COLO668 (cell line): ENCODE data around the gene TRMT6.
A peak's percentile ranks its signal among the peaks of the same experiment; 100 is the strongest.

ENCODE experiments used
- DNase-seq: peaks from one replicate; lab custom pipeline; 2025; ENCODE audit not compliant: unreplicated experiment; lab: John Stamatoyannopoulos, UW

The TRMT6 gene, protein sequence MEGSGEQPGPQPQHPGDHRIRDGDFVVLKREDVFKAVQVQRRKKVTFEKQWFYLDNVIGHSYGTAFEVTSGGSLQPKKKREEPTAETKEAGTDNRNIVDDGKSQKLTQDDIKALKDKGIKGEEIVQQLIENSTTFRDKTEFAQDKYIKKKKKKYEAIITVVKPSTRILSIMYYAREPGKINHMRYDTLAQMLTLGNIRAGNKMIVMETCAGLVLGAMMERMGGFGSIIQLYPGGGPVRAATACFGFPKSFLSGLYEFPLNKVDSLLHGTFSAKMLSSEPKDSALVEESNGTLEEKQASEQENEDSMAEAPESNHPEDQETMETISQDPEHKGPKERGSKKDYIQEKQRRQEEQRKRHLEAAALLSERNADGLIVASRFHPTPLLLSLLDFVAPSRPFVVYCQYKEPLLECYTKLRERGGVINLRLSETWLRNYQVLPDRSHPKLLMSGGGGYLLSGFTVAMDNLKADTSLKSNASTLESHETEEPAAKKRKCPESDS

DNA sequence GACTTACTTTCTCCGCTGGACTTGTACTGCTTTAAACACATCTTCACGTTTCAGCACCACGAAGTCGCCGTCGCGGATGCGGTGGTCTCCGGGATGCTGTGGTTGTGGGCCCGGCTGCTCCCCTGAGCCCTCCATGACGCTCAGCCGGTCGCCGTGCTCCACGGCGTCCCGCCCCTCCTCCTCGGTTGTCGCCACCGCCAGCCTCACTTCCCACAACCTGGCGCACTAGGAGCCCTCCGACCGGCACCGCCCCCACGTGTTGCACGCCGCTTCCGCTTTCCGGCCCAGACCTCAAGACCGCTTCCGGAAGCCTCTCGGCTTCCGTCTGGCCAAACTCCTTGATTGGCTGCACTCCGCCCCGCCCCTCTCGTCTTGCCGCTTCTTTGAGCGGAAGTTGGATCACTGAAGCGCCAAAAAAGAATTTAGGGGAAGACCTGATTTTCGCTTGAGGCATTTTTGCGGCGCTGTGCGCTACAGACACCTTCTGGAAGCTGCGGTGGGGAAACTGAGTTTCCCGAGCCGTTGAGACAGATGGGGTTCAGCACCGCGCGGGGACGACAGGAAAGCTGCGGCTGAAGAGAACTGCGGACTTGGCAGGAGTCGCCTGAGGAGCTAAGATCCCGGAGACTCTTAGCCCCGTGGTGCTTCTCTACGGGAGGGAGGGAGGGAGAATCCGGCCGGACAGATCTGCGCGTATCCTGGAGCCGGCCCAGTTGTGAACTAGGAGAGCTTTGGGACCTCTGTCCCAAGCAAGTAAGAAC lies at the start of gene TRMT6, which contains the start of gene MCM8:
TRMT6 (minus strand) TSS at position 263 of the 761 bp plus-strand sequence; CDS start at position 135, 128 bp downstream.
MCM8 (plus strand) TSS at position 382 of the 761 bp plus-strand sequence. CDS start 1,364 bp downstream, outside the sequence.
- peak; percentile 99 for DNase-seq

DNA sequence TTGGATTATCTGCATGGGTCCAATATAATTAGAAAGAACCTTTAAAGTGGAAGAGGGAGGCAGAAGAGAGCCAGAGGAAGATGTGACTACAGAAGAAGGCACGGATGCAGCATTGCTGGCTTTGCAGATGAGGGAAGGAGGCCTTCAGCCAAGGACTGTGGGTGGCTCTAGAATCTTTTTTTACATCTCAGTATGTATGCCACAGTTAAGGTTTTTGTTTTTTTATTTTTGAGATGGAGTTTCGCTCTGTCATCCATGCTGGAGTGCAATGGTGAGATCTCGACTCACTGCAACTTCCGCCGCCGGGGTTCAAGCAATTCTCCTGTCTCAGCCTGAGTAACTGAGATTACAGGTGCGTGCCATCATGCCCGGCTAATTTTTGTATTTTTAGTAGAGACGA lies 49.5 kb upstream of the TRMT6 start:
- DNase-seq = no peak

DNA sequence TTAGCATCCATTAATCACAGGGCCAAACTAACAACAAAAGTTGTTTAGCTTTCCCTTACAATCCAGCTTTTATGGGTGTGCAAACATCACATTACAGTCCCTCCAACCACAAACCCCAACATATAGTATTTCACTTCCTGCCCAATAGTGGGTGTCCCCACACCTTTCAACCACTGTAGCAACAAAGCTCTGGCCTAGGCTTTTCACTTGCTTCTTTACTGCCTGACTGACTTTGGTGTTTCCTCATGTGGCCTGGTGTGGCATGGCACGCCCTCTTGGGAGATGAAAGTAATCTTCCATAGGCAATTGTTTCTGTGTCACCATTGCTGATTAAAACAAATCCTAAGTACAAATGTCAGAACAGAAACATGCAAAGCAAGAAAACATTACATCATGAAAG lies 46.4 kb upstream of the TRMT6 start:
- DNase-seq = peak; percentile 61

DNA sequence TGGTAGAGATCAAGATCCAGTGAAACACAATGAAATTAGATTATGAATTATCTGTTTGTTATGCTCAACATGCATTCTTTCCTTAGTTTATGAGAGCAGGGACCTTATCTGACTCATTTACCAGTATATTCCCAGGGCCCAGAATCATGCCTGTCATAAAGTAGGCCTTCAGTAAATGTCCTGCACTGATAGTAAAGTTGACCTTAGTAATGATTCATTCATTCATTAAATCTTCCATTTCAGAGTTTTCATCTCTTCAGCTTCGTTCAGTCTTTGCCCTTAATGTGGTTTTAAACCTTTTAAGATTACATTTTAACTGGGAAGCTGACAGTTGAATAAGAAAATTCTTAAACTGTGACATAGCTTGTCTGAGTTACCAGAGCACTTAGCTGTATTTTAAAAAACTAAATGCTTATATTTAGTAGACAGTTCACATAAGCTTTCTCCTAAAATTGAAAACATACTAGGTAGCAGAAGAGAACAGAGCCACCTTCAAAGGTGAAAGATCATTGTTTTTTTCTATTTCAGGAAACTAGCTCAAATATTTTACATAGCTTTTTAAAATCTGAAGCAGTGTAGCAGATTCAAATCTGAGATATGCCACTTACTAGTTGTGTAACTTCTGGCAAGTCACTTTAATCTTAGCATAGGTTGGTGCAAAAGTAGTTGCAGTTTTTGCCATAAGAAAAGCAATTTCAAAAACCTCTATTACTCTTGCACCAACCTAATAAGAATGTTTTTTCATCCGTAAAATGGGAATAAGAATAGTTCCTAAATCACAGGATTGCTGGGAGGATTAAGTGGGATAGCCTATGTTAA lies 41.5 kb upstream of the TRMT6 start:
- no peak for DNase-seq

DNA sequence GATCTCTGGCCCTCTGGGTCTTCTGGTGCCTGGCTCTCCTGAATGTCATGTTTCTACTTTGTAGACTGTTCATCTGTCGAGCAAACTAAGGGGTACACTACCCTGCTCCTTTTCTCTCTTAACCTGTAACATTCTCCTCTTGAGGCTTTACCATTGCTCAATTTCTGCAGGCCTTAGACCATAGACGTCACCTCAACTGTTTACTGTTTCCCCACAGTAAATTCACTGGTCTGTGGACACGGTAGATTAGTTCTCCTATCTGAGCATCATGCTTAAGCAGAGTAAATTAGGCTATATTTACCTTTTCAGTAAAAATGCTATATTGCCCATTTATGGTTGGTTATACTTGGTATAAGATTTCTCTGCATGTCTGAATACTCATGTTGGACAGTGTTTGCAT lies 40.6 kb upstream of the TRMT6 start:
- no peak for DNase-seq

DNA sequence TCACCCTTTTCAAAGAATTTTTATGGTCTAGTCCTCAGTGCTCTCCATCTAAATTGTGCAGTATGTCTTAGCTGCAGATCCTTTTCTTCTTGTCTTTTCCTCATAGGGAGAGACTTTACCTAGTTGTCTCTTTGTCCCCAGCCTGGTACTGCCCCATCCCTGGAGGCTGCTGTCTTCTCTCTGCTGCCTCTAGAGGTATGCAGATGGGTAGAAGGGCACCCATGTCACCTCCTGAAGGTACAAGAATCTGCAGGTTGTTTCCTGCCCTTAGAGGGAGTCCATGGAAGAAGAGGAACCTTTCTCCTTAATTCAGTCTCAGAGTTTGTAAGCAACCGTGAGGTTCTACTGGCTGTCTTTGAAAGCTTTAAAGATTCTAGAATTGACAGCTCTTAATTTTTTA lies 39.2 kb upstream of the TRMT6 start:
- no peak for DNase-seq

DNA sequence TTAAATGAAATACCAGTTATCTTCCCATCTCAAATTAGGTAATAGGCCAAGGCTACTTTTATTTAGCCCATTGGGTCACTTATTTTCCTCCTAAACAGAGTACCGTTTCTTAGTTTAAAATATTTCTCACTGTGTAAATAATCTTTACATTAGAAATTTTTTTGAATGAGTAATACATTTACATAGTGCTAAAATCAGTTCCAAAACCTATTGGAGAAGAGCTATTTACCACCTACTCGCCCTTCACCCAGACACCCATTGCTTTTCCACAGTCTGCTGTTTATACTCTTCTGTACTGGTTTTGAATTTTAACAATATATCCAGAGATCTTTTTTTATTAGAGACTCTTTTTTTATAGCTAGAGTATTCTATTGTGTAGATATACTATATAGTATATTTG lies 37.0 kb upstream of the TRMT6 start:
- DNase-seq = no peak

DNA sequence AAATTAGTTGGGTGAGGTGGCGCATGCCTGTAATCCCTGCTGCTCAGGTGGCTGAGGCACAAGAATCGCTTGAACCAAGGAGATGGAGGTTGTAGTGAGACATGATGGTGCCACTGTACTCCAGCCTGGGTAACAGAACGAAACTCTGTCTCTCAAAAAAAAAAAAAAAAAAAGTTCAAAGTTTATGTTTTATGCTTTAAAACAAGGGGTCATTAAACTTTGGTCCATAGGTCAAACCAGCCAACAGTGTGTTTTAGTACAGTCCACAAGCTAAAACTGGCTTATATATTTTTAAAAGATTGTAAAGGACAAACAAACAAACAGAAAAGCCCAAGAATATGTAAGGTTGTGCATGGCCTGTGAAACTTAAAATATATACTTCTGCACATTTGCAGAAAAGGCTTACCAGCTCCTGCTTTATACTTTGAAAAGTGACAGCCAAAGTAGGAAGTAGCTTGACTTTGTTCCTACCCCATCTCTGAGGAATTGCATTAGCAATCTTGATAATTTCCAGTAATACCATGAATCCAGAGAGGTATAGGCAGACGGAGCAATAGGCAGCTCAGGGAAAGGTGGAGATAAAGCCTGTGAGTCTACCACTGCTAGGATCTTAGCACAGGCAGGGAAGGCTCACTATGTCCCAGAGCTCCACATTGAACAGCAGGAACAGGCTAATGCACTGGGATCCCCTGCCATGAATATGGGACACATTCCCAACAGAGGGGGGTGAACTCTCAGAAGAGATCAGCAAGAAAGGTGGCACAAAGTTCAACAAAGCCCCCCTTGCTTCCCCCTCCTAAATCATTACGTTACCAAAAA lies 30.6 kb upstream of the TRMT6 start:
- DNase-seq = no peak

DNA sequence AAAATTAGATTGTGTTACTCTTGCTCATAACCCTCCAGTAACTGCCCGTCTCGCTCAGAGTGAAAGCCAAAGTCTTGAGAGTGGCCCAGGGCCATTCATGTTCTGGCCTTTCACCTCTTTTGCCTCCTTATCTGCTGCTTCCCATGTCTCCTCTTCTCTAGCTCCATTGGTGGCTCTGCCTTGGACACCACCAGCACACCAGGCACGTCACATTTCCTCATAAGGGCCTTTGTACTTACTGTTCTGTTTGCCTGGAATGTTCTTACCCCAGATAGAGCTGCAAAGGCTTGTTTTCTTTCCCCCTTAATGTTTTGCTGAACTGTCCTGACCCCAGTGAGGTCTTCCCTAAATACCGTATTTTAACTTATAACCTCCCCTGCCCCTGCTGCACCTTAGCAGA lies 29.5 kb upstream of the TRMT6 start:
- DNase-seq = no peak

DNA sequence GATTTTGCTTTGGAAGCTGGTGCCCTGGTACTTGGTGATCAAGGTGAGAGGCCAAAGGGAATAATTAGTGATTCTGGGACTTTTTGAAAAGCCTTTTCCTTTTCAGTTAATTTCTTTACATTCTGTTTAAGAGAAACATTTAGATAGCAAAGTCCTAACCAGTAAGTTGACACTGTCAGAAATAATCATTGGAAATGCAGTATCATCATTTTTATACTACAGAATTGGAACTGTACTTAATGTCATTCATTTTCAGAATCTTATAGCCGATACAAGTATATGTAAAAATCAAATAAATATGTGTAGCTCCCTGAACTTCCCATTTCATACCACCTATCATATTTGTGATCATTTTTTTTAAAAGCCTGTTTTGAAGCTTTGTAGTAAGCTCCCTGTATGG lies 27.6 kb upstream of the TRMT6 start:
- DNase-seq = no peak

DNA sequence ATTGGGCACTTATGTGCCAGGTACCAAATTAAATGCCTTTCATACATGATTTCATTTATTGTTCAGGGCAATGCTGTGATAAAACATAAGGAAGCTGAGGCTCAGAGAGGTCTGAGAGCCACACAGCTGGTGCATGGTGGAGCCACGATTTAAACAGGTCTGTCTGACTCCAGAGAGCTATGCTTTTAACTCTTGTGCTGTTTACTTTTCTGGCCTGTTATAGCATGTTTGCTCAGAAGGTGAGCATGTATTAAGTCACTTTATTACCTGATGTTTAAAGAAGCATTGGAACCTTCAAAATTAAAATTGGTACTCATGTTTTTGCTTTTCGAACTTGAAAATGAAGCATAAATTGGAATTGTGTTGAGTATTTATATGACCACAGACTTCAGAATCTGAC lies 26.9 kb upstream of the TRMT6 start:
- DNase-seq = no peak

DNA sequence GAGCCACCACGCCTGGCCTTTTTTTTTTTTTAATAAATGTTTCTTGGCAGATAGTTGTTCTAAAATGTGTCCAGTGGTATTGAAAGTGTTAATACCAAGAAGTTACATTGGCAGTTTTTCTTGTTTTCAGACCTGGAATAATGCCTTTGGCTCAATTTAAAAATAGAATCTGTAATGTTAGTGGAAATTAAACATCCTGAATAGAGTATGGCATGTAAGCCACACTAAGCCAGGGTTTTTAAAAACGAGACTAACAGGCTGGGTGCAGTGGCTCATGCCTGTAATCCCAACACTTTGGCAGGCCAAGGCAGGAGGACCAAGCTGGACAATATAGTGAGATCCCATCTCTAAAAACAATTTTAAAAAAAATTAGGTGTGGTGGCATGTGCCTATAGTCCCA lies 25.4 kb upstream of the TRMT6 start:
- no peak for DNase-seq

DNA sequence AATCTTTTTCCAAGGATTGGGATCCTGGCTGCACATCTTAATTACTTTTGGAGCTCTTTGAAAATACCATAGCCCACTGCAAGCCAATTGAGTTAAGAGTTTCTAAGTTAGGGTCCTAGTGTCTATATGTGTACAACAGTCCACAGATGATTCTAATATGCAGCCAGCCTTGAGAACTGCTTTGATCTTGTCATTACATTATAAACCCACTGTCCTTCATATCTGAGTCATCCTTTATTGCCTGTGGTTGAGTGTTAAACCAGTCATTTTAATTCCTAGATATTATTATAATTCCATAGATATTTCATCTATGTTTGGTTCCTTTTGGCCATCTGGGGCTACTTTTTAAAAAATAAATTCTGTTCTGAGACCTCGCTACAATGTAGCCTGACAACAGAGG lies 24.2 kb upstream of the TRMT6 start:
- no peak for DNase-seq

DNA sequence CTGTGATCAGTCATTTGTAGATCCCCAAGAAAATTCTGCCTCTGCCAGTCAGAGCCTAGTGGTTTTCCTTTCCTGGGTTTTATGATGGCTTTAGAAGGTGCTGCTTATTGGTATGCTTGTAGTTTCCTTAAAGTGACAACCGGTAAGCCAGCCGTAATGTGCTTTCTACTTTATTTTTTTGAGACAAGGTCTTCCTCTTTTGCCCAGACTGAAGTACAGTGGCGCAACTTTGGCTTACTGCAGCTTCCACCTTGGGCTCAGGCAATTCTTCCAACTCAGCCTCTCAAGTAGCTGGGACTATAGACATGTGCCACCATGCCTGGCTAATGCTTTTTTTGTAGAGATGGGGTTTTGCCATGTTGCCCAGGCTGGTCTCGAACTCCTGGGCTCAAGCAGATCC lies 23.6 kb upstream of the TRMT6 start:
- DNase-seq = no peak

DNA sequence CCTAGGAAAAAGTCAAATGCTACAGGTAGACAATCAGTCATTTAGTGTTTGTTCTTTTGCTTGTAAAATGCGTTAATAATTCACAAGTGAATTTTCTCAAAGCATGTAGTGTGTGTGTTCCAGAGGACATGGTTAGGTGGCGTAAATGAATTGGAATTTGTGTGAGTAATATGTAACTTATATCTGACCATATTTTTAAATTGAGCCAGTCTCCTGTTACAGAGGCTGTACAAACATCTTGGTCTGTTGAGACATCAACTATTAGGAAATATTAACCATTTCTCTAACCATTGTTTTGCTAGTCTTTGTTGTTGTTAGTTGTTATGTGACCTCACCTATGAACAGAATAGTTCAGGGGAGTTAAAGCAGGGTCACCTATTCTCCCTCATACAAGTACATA lies 22.8 kb upstream of the TRMT6 start:
- no peak for DNase-seq

DNA sequence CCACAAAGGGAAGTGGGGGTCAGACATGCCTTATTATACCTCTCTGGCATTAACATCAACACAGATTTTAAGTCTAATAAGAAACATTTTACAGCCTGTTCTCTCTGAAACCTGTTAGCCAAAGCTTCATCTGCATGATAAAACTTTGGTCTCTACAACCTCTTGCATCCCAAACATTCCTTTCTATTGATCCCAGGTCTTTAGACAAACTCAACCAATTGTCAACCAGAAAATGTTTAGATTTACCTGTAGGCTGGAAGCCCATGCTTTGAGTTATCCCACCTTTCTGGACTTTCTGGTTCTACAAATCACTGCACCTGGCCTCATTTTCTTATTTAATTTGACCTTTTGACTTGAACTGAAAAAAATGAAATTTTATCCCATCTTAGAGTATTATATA lies 20.9 kb upstream of the TRMT6 start:
- no peak for DNase-seq

DNA sequence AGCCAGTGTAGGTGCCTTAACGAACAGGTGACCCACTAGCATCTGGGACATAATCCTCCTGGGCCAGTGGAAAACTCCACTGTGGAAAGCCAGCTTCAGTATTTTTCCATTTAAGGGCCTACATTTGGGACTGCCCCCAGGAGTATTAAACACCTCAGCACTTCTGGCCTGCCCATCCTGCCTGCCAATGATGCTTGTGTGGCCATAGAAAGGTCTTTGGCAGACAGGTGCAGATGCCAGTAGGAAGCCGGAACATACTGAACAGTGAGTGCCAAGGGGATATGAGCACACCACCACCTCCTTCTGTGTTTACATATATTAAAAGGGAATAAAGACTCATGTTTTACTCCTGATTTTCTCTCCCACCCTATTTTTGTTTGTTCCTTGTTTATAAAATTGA lies 20.0 kb upstream of the TRMT6 start:
- no peak for DNase-seq

DNA sequence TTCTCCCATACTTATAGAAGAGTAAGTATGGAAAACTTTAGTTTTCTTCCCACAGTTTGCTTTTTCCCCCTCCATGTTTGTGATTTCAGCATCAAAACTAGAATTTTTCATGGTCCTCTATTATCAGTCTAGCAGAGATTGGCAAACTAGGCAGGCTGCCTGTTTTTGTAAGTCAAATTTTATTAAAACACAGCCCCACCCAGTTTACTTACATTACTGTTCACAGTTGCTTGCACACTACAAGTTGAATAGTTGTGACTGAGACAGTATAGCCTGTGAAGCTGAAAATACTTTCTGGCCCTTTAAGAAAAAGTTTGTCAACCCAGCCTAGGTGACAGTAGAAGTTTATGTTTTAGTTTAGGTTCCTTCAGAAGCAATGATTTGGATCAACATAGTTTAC lies 19.6 kb upstream of the TRMT6 start:
- no peak for DNase-seq

DNA sequence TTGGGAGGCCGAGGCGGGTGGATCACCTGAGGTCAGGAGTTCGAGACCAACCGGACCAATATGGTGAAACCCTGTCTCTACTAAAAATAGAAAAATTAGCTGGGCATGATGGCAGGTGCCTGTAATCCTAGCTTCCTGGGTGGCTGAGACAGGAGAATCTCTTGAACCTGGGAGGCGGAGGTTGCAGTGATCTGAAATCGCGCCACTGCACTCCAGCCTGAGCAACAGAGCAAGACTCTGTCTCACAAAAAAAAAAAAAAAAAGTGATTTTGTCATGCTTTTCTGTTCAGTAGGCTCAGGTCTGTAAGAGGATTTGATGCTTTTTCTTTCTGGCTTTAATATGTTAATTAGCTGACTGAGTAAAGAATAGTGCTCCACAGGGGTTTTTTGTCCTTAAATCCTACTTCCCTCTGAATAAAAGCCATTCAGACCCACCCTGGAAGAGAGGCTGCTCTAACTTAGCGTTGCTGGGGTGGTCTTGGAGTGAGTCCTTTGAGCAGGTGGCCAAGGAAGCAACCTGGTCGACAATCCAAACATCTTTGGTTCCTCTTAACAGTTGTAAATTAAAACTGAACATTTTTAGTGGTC lies 19.1 kb upstream of the TRMT6 start:
- no peak for DNase-seq

DNA sequence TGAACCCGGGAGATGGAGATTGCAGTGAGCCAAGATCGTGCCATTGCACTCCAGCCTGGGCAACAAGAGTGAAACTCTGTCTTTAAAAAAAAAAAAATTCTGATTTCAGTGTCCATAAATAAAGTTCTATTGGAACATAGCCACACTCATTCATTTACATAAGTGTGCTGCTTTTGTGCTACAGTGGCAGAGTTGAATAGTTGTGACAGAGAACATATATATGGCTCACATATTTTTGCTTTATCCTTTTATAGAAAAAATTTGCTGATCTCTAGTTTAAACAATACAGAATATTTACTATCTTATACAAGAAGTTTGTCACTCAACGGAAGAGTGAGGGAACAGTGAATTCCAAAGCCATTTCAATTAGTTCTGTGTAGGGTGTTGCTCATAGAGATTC lies 18.1 kb upstream of the TRMT6 start:
- no peak for DNase-seq
